Measurements from ENCODE around the gene PEX14. TPM values are rescaled to one million over a fixed set of nuclear protein-coding genes. Genes with fewer than 3 reads are reported as not detected.

PEX14 gene
- total and polyA plus RNA-seq, 9 of the 15 experiments (the other 6 are each of a cell fraction or from before 2014, with no cell fraction given) = 2.6 to 45.7 (median 22.7) TPM

DNA sequence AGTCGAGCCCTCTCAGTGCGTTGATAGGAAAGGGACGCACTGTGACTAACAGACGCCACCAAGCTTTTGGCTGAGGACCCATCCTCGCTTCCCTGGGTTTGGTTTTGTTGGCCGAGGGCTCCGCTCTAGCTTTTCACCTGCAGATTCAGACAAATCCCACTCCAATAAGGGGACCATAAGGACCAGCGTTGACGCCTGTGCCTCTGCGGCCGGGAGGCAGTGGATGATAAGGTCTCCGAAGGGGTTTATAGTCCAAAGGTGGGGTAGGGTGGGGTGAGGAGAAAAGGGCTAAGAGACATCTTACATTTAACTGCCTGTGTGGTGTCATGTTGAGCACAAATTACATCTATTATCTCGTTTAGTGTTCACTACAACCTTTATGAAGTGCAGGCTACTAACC lies 760 bp downstream of the PEX14 start (continued):
- TF ChIP-seq BRF2 (IDR thresholded peaks at IDR 0.05; ENCODE audit: borderline replicate concordance, insufficient read depth, insufficient read length) = no peak
- no peak for TF ChIP-seq KLF10 (CRISPR knock-in tag; IDR thresholded peaks at IDR 0.05)
- TF ChIP-seq MXI1 (IDR thresholded peaks at IDR 0.05; ENCODE audit: low read depth, low read length) = no peak
- TF ChIP-seq PRMT5 (CRISPR knock-in tag; IDR thresholded peaks at IDR 0.05) = no peak
- no peak for TF ChIP-seq RBBP5 (IDR thresholded peaks at IDR 0.05; ENCODE audit: borderline replicate concordance, insufficient read depth, low read length, poor library complexity, severe bottlenecking)
- TF ChIP-seq KLF6 (CRISPR knock-in tag; IDR thresholded peaks at IDR 0.05; ENCODE audit: borderline replicate concordance) = no peak
- TF ChIP-seq ZNF174 (CRISPR knock-in tag; IDR thresholded peaks at IDR 0.05) = no peak
- no peak for TF ChIP-seq MCM5 (IDR thresholded peaks at IDR 0.05; ENCODE audit: low read depth)
- TF ChIP-seq BCL6 (CRISPR knock-in tag; IDR thresholded peaks at IDR 0.05) = no peak
- TF ChIP-seq MAZ (CRISPR knock-in tag; conservative IDR thresholded peaks at IDR 0.05 in 1 of 2, IDR thresholded peaks at IDR 0.05 in 1 of 2) = peak in 1 of 2 experiments; percentile 0; a peak in 1 of 4 replicates
- TF ChIP-seq ZNF239 (CRISPR knock-in tag; IDR thresholded peaks at IDR 0.05) = peak; percentile 78; the same call in 1 of the 2 replicates
- TF ChIP-seq SLC30A9 (CRISPR knock-in tag; IDR thresholded peaks at IDR 0.05) = no peak
- TF ChIP-seq HMG20B (CRISPR knock-in tag; IDR thresholded peaks at IDR 0.05) = no peak
- no peak for TF ChIP-seq ZNF444 (CRISPR knock-in tag; IDR thresholded peaks at IDR 0.05)
- no peak for TF ChIP-seq RFX5 (IDR thresholded peaks at IDR 0.05; ENCODE audit: low read depth, low read length)
- no peak for TF ChIP-seq PCBP1 (IDR thresholded peaks at IDR 0.05; ENCODE audit: low read depth, low read length, poor library complexity, severe bottlenecking)
- TF ChIP-seq RERE (CRISPR knock-in tag; IDR thresholded peaks at IDR 0.05; ENCODE audit: borderline replicate concordance) = 0 out of 2 replicates have a peak, but pooled peaks have one; percentile 22
- no peak for TF ChIP-seq NELFE (IDR thresholded peaks at IDR 0.05; ENCODE audit: insufficient read depth, insufficient read length)
- TF ChIP-seq, protein P1, sequence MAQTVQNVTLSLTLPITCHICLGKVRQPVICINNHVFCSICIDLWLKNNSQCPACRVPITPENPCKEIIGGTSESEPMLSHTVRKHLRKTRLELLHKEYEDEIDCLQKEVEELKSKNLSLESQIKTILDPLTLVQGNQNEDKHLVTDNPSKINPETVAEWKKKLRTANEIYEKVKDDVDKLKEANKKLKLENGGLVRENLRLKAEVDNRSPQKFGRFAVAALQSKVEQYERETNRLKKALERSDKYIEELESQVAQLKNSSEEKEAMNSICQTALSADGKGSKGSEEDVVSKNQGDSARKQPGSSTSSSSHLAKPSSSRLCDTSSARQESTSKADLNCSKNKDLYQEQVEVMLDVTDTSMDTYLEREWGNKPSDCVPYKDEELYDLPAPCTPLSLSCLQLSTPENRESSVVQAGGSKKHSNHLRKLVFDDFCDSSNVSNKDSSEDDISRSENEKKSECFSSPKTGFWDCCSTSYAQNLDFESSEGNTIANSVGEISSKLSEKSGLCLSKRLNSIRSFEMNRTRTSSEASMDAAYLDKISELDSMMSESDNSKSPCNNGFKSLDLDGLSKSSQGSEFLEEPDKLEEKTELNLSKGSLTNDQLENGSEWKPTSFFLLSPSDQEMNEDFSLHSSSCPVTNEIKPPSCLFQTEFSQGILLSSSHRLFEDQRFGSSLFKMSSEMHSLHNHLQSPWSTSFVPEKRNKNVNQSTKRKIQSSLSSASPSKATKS (CRISPR knock-in tag; IDR thresholded peaks at IDR 0.05) = no peak
- TF ChIP-seq FOXA1 (IDR thresholded peaks at IDR 0.05; ENCODE audit: borderline replicate concordance) = no peak
- TF ChIP-seq SRF (CRISPR knock-in tag; IDR thresholded peaks at IDR 0.05) = no peak
- TF ChIP-seq NFATC3 (IDR thresholded peaks at IDR 0.05) = no peak
